HG02852 (cell line): Measurements from ENCODE around the gene AKR7A3.
"Not testable (repeated sequence)": the region's sequence is repeated elsewhere in the genome, so short reads cannot be mapped to it uniquely, and the experiment has no call there.

Experiments
- ATAC-seq: cut with Tn5 transposase; IDR thresholded peaks from one replicate; pipeline ENCODE4 v1.9.1; 2021; ENCODE audit warnings: mild to moderate bottlenecking, moderate library complexity; ENCODE audit not compliant: unreplicated experiment

Gene AKR7A3

DNA sequence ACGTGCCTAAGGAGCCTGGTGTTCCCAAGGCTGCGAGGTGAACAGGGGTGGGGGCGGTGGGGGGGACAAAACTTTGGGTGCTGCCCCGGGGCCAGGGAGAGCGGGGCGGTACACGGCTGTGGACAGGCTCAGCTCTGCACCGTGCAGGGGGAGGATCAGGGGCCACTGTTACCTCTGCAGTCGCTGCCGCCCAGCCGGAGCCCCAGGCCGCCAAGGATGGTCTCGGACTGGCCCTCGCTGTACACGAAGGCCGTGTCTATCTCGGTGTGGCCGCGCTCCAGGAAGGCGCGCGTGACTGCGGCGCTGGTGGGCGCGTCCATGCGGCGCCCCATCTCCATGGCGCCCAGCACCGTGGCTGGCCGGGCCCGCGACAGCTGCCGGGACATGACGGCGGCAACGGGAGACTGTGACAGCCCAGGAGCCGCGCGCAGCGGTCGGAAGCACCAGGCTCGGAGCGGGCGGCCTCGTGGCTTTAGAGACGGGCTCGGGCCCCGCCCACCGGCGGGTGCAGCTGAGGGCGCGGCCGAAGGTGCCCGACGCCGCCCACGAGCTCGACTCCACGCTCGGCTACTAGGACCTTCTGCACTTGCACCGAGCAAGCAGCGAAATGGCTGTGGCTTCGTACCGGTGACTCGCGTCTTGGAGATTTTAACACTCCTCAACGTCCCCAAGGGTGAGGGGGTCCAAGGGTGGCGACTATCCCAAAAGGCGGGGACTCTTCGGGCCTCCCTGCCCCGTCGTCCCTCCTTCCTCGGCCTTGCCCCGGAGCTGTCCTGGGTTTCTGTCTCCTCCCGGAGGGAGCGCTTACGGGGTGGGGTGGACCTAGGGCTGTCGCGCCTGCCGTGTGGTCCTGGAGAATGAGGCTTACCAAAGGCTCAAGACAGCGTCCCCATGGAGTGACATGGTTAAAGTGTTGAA, at the start of gene AKR7A3:
AKR7A3 (minus strand) TSS at position 447 of the 918 bp plus-strand sequence; CDS start at position 386, 61 bp downstream.
- ATAC-seq = not testable (repeated sequence)

DNA sequence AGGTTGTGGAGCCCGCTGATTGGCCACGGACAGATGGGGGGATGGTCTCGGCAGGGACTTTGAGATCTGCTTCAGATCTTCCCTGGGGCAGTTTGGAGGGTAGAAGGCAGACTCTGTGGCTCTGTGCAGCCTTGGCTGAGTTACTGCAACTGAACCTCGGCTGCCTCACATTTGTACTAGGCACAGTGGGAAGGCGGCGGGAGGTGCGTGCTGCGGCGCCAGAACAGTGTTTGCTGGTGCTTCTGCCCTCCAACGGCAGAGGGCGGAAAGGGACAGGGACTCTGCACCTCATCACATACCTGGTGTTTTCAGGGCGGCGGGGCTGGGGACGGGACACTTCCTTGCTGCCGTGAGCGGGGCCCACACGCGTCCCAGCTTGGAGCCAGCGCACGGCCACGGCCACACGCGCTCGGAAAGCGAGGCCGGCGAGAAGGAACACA, 49.8 kb upstream of the AKR7A3 start:
- ATAC-seq = no peak

DNA sequence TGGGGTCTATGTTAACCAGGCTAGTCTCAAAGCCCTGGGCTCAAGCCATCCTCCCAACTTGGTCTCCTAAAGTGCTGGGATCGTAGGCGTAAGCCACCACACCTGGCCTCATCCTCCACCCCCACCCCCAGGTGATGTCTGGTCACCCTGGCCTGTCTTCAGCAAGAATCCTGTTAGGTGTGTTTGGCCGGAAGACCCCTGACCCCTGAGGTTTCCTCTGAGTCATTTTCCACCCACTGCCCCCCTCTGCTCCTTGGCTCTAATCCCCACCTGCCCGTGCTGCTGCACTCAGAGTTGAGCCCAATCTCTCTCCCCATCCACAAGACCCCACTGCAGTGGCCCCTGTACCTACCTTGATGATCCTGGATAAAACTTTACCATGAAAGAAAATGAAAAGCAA, 48.7 kb upstream of the AKR7A3 start:
- ATAC-seq = no peak

DNA sequence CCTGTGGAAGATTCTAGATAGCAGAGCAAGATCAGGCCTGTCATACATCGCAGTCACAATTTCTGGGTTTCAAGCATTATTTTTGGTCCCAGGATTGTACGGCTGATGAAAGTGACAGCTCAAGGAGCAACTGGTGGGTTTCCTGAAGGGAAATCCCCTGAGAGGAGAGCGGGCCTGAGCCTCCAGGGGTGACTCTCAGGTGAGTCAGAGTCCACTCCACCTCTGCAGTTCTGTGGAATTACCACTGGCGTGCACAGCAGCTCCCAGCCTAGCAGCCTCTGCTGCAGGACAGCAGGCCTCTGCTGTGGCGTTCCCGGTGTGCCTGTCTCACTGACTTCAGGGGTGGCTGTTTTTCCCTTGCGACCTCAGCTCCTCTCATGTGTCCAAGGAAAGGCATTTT, 48.0 kb upstream of the AKR7A3 start:
- ATAC-seq = no peak

DNA sequence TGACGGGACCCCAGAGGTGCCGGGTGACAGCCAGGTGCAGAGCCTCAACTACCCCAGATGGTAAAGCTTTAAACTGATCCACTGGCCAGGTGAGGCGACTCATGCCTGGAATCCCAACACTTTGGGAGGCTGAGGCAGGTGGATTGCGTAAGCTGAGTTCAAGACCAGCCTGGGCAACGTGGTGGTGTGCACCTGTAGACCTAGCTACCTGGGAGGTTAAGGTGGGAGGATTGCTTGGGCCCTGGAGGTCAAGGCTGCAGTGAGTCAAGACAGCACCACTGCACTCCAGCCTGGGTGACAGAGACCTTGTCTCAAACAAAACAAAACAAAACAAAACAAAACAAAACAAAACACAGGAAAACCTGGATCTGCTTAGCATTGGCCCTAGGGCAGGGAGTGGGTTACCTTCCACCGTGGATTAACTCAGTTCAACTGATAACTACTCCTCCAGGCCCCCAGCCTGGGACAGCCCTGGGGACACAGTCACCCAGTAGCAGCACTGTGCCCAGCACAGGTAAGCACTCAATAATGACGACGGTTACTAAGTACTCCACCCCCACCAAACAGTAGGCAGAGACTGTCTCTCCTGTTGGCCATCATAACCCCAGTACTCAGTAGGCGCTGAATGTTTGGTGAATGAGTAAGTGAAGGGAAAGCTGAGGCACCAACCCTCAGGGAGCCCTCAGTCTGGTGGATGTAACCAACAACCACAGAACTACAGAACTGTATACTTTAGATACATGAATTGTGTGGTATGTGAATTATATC, 45.2 kb upstream of the AKR7A3 start:
- no peak for ATAC-seq

DNA sequence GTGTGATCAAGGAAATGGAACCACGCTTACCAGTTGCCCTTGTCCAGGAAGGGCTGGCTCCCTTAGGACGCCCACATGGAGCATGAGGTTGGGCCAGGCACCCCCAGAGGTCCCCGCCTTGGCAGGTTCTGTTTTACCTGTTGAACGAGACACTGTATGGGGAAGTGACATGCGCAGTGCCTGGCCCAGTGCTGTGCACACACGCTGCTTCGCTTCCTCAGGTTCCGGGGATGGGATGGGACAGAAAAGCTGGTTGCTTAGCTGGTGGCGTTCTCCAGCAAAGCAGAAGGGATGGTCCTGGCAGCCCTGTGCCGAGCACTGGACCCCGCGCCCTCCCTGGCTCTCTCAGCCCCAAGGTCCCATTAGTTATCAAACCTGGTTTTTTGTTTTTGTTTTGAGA, 44.3 kb upstream of the AKR7A3 start:
- no peak for ATAC-seq

DNA sequence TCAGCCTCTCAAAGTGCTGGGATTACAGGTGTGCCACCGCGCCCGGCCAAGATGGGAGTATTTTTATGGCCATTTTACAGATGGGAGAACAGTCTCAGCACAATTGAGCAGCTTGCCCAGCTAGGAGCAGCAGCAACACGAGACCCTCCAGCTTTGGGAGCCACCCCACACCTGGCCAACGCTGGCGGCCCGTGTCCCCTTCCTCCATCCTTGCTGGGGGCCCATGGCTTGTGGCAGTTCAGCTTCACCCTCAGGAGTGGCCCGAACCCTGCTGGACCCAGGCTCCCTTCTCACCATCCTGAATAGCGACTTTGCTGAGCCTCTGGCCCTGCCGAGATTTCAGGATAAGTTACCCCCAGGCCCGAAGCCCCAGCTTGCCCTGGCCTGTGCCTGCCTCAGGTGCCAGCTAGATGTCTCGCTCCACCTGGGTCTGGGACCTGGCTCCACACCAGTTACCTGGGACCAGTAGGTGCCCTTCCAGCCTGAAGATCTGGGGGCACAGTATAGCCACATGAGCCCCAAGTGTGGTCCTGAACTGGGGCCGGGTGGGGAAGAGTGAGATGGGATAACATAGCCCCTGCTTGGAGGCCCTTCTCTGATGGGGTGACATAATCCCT, 42.8 kb upstream of the AKR7A3 start:
- no peak for ATAC-seq

DNA sequence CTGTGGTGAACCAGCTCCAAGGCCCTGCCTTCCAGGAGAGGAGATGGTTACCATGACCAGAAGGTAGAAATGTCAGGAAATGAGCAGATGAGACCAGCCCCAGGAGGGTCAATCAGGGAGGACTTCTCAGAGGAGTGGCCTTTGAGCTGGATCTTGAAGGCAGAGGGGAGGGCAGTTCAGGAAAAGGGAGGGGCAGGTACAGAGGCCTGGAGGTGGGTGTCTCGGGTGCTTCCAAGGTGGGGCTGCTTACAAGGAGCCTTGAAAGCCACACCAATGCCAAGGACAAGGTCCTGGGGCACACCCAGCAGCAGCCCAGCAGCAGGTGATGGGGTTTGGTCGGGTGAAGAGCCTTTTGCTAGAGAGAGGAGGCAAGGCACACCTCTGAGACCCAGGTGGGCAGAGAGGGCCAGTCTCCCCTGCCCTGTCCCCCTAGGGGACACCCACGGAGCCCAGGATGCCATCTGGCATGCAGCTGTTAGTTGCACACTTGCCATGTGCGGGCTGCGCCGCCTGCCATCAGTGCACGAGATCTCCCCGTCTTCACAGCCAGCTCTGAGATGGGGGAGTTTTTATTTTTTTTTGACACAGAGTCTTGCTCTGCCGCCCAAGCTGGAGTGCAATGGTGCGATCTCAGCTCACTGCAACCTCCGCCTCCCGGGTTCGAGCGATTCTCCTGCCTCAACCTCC, 42.0 kb upstream of the AKR7A3 start:
- ATAC-seq = no peak

DNA sequence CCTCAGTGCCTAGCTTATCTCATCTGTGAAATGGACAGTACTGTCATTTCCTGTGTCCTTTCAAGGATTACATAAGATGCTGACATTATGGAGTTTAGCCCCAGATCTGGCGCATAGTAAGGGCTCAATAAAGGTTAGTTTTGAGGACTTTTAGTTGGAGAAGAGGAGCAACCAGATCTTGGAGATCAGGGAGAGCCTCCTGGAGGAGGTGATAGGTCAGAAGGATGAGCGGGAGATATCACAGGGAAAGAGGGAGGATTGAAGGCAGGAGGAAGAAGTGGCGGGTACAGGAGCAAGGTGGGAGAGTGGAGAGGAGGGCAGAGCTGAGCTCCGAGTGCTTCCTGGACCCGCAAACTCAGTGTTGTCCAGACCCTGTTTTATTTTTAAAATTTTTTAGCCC, 41.0 kb upstream of the AKR7A3 start:
- ATAC-seq = no peak

DNA sequence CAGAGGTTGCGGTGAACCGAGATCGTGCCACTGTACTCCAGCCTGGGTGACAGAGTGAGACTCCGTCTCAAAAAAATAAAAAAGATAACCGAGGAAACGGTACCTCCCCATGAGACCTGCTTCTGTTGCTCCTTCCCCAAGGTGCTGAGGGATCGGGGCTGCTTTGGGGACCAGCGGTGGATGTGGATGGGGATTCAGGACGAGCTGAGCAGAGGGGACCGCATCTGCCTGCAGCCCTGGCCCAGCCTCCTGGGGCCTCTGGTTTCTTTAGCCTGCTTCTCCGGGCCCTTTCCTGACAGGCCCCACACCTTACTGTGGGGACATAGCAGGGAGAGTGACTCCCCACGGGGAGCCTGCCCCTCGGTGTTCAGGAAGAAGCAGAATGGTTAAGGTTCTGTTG, 40.6 kb upstream of the AKR7A3 start:
- no peak for ATAC-seq

DNA sequence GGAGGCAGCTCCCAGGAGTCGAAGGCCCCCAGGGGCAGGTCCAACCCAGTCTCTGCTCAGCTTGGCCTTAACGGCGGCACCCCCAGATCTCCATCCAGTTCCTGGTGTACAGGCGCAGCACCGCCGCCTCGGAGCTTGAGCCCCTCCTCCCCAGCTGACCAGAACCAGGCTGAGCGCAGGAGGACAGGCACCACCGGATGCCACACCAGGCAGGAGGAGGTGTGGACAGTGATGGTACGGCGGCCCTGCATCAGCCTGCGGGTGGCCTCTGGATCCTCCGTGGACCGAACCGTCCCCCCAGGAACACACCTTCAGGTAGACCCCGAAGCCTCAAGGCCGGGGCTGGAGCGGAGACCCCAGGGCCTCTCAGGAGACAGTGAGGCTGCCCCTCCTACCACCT, 39.9 kb upstream of the AKR7A3 start:
- no peak for ATAC-seq

DNA sequence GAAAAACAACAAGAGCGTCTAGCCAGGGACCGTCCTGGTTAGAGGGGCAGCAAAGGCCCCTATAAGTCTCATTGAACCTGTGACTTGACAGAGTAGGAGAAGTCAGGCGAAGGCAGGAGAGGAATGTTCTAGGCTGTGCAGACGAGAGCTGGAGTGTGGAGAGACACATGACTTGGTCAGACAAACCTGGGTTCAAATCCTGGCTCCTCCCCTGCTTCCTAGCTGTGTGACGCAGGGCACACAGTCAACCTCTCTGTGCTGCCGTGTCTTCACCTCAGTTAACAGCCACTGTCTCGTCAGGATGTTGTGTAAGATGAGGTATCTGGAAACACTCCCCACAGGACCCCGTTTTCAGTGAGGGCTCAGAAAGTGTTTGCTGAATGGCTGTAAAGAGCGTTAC, 39.2 kb upstream of the AKR7A3 start:
- no peak for ATAC-seq

DNA sequence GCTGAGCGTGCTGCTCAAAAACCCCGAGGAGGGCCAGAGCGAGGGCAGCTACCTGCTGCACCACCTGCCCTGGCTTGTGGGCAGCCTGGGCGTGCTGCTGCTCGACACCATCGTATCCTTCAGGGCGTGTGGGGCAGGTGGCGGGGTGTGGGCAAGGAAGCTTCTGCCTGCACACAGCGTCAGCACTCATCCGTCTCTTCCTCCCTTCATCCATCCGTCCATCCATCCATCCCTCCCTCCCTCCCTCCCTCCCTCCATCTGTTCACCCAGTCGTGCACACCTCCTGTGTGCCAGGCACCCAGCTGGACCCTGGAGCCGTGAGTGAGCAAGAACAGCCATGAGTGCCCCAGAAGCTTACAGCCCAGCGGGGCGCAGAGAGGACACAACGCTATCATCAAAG, 38.7 kb upstream of the AKR7A3 start:
- ATAC-seq = no peak

DNA sequence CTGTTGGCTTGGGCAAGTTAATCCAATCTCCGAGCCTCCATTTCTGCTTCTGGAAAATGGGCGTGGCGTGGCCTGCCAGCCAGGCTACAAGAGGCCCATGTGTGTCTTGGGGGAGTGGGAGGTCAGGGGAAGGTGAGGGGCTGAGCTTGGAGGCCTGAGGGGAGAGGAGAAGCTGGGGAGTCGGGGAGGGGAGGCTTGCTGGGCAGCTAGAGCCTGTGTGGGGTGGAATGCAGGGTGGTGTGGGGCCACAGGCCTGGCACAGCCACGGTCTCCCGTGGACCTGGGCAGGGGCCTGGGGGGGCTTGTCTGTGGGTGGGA, 38.1 kb upstream of the AKR7A3 start:
- no peak for ATAC-seq

DNA sequence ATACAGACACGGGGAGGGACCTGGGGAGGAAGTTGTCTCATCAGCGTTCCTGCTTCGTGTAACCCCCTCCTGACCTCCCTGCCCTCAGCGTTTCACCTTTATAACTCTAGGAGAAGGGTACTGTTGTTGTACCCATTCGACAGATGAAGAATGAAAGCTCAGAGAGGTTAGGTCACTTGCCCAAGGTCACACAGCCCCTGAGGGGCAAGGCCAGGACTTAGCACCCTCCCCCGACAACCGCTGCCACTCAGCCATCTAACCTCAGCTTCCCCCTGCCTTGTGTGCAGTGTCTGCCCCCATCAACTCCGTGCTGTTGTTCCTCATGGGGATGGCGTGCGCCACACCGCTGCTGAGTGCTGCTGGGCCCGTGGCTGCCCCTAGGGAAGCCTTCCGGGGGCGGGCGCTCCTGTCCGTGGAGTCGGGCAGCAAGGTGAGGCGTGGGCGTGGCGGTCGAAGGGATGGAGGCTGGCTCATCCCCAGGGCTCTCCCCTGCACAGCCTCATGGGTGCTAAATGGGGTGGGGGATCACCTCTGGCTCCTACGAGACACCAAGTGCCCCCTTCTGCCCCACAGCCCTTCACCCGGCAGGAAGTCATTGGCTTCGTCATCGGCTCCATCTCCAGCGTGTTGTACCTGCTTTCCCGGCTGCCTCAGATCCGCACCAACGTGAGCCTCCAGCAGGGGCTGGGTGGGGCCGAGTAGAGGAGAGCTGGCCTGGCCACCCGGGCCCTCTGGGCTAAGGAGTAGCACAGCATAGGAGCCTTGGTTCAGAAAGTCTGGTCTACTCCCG, 37.6 kb upstream of the AKR7A3 start:
- ATAC-seq = no peak

DNA sequence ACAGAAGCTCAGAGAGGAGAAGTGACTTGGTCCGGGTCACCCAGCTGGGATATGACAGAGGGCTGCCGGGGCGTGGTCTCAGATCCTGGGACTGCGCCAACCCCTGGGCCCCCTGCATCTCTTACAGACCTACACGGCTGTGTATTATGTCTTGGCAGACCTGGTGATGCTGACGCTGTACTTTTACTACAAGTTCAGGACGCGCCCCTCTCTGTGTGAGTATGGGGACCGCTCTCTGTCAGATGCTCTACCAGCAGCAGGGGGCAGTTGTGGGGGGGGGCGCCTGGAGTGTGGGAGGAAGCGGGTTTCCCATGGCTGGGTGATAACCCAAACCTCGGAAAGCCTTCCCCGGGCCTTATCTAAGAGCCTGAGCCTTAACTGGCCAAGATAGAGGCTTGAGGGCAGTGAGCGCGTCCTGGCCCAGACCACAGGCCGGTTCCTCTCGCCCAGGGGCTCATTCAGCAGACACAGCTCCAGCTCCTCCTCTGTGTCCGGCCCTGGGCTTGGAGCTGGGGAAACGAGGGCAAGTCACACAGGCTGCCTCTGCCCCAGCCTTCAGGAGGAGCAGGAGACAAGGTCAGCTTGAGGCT, 36.9 kb upstream of the AKR7A3 start:
- no peak for ATAC-seq

DNA sequence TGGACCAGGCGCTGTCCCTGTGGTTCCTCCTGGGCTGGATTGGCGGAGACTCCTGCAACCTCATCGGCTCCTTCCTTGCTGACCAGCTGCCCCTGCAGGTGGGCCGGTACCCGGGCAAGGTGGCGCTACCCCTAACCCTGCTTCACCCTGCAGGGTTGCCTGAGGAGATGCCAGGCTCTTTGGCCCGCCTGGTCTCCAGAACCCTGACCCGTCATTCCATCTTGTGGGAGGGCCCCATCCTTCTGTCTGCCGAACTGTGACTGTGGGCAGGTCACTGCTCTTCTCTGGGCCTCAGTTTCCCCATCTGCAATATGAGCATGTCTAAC, 36.1 kb upstream of the AKR7A3 start:
- ATAC-seq = no peak

DNA sequence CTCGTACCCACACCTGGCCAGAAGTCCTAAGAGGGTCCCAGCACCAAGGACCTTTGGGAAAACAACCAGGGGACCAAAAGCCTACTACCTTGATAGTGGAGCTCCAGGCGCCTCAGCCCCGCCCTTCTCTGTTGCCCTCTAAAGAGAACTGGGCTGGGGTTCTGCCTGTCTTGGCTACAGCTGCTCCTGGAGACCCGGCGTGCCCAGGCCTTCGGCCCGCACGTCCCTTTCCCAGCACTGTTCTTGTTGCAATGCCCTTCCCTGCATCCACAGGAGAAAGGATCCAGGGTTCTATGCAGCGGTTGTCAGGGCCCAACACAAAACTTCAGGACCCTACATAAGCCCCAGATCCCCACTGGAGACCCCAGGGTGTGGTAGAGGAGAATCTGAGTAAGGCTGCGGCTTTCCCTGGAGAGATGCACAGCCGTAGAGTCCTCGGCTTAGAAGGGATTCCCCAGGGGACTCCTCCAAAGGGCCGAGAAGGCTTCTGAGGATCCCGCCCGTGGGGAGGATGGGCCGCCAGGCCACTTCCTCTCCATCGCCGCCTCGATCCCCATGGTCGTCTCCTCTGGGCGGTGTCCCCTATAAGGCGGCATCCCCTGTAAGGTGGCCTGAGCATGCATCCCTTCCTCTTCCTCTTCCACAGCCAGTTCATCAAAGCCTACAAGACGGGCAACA, 35.6 kb upstream of the AKR7A3 start:
- no peak for ATAC-seq

DNA sequence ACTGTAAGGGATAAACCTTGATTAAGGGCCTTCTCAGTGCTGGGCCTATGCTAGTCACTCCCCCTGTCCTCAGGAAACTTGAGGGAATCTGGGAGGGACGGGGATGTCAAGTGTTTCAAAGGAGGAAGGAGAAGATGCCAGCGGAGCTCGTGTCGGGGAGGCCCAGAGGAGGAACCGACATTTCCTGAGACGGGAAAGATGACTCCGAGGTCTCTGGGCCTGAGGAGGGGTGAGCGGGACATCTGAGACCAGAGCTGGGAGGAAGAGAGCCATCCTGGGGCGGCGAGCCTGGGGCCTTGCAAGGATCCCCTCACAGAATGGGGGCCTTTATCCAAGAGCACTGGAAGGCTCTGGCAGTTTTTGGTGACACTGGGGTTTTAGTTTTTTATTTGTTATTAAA, 33.9 kb upstream of the AKR7A3 start:
- ATAC-seq = no peak

DNA sequence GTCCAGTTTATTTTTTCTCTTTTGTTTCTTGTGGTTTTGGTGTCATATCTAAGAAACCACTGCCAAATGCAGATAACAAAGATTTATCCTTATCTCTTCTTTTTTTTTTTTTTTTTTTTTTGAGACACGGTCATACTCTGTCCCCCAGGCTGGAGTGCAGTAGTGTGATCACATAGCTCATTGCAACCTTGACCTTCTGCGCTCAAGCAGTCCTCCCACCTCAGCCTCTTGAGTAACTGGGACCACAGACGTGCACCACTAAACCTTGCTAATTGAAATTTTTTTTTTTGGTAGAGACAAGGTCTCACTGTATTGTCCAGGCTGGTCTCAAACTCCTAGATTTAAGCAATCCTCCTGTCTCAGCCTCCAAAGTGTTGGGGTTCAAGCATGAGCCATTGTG, 32.5 kb upstream of the AKR7A3 start:
- ATAC-seq = no peak
